ENCODE data around the gene CAP1.
"Not testable (repeated sequence)": the region's sequence is repeated elsewhere in the genome, so short reads cannot be mapped to it uniquely, and the experiment has no call there.

The CAP1 gene

DNA sequence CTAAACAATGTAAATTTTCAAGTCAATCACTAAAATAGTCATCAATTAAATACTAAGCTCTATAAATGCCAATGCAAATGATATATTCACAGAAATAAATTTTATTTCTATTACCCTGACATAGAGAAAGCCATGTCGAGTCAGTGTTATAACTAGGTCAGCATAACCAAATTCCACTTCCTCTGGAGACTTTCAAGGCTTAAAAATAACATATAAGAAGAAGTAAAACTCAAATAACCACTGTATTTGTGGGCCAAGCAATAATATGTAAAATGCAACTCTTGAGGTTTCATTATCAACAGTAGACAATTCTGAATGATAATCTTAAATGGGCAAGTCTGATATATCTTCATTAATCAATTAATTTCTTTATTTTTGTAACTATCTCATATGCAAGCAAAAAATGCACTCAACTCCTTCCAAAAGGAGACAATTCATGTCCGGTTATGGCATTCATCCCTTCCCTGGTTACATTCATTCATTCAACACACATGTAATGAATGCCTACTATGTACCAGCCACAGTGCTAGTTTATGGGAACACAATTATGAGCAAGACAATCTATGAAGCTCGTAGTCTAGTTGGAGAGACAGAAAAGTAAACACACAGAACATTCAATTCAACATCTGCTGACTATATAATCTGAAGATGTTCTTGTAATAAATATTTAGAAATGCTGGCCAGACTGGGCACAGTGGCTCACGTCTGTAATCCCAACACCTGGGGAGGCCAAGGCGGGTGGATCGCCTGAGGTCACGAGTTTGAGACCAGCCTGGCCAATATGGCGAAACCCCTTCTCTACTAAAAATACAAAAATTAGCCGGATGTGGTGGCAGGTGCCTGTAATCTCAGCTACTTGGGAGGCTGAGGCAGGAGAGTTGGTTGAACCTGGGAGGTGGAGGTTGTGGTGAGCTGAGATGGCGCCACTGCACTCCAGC, 37.1 kb upstream of the CAP1 start:
- no peak for DNase-seq (ENCODE audit: low read depth, low spot score)
- H3K4me3 ChIP-seq (ENCODE audit: low read depth, low read length): no peak overlapping the region
- in situ Hi-C loops (cut with HindIII; ENCODE audit: low sequenced_read_pairs): no loop called here
- TF ChIP-seq, protein P1, sequence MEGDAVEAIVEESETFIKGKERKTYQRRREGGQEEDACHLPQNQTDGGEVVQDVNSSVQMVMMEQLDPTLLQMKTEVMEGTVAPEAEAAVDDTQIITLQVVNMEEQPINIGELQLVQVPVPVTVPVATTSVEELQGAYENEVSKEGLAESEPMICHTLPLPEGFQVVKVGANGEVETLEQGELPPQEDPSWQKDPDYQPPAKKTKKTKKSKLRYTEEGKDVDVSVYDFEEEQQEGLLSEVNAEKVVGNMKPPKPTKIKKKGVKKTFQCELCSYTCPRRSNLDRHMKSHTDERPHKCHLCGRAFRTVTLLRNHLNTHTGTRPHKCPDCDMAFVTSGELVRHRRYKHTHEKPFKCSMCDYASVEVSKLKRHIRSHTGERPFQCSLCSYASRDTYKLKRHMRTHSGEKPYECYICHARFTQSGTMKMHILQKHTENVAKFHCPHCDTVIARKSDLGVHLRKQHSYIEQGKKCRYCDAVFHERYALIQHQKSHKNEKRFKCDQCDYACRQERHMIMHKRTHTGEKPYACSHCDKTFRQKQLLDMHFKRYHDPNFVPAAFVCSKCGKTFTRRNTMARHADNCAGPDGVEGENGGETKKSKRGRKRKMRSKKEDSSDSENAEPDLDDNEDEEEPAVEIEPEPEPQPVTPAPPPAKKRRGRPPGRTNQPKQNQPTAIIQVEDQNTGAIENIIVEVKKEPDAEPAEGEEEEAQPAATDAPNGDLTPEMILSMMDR (IDR thresholded peaks at IDR 0.05; ENCODE audit: low read depth, low read length): no peak

DNA sequence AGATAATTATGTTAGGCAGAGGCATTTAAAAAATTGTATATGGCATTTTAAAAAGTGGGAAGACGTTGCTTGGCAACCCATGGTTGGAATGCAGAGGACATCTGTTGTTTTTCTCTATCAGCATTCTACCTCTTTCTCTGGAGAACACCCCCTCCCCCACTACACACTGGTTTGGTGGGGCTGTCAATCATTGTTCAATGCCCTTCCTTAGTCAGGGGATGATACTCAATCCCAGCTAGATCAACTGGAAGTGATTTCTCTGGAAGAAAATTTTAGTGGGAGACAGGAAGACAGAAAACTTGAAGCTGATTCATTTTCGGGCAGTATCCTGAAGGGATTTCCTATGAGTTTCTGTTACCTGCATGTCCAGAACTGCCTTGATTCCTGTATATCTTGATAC, 35.7 kb upstream of the CAP1 start:
- in situ Hi-C loops (cut with HindIII; ENCODE audit: low sequenced_read_pairs): no loop called here
- DNase-seq (ENCODE audit: low read depth, low spot score): no peak
- TF ChIP-seq, protein P1 (IDR thresholded peaks at IDR 0.05; ENCODE audit: low read depth, low read length): no peak
- no peak overlapping the region for H3K4me3 ChIP-seq (ENCODE audit: low read depth, low read length)

DNA sequence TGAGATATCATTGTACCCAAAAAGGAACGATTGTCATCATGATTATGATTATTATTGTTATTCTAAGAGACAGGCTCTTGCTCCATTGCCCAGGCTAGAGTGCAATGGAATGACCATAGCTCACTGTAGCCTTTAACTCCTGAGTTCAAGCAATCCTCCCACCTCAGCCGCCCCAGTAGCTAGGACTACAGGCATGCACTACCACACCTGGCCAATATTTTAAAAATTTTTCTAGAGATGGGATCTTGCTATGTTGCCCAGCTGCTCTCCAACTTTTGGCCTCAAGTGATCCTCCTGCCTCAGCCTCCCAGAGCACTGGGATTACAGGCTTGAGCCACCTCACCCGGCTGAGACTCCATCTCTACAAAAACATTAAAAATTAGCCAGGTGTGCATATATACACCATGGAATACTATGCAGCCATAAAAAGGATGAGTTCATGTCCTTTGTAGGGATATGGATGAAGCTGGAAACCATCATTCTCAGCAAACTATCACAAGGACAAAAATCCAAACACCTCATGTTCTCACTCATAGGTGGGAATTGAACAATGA, 33.0 kb upstream of the CAP1 start:
- DNase-seq (ENCODE audit: low read depth, low spot score); in situ Hi-C loops (cut with HindIII; ENCODE audit: low sequenced_read_pairs); H3K4me3 ChIP-seq (ENCODE audit: low read depth, low read length): not testable (repeated sequence)

DNA sequence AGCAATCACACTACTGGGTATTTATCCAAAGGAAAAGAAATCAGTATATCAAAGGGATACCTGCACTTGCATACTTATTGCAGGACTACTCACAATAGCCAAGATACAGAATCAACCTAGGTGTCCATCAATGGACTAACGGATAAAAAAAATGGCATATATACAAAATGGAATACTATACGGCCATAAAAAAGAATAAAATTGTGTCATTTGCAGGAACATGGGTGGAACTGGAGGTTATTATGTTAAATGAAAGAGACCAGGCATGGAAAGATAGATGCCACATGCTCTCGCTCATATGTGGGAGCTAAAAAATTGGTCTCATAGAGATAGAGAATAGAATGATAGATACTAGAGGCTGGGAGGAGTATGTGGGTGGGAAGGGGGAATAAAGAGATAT, 29.3 kb upstream of the CAP1 start:
- in situ Hi-C loops (cut with HindIII; ENCODE audit: low sequenced_read_pairs): no loop called here
- DNase-seq (ENCODE audit: low read depth, low spot score): no peak
- H3K4me3 ChIP-seq (ENCODE audit: low read depth, low read length): no peak overlapping the region
- TF ChIP-seq, protein P1 (IDR thresholded peaks at IDR 0.05; ENCODE audit: low read depth, low read length): no peak

DNA sequence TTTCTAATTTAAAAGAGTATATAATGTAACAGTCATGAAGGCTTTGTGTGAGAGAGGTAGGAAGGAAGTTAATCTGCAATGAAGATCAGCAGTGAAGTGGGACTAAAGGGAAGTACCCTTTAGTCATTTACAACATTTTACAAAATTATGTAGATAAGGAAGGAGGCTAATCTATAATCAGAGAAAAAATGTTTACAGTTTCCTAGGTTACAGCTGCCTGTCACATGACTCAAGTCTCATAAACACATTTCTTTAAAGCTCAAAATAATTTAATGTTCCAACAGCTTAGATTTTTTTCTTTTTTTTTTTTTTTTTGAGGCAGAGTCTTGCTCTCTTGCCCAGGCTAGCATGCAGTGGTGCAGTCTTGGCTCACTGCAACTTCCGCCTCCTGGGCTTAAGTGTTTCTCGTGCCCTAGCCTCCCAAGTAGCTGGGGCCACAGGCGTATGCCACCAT, 26.2 kb upstream of the CAP1 start:
- in situ Hi-C loops (cut with HindIII; ENCODE audit: low sequenced_read_pairs): no loop called here
- TF ChIP-seq, protein P1 (IDR thresholded peaks at IDR 0.05; ENCODE audit: low read depth, low read length): no peak
- no peak overlapping the region for H3K4me3 ChIP-seq (ENCODE audit: low read depth, low read length)
- DNase-seq (ENCODE audit: low read depth, low spot score): no peak

DNA sequence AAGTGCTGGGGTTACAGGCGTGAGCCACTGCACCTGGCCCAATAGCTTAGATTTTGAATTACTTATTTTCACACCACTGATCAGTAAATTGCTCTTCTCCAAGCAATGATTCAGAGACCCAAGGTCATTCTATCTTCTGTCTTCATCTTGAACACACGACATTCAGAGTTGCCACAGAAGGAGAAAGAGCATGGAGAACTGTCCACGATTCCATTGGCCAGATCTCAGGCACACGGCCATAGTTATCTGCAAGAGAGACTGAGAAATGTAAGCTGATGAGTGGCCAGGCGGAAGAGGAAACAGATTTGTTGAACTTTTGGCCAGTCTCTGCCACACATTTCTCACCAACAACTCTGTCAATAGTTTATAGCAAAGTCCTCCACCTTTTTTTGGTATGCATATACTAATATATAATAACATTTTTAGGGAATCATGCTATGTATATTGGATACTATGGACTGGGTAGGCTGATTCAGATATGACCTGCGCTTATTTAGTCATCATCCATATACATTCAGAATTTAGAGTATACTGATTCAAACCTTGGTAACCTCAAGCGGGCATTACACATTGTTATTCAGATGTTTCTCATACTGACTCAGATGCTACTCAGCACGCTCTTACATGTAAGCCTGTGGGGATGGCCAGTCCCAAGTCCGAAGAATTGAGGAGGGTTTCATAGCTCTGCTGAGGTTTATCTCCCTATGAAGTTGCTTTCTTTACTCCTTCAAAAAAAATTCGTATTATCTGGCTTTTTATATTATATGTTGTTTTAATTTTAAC, 25.5 kb upstream of the CAP1 start:
- H3K4me3 ChIP-seq (ENCODE audit: low read depth, low read length): no peak overlapping the region
- DNase-seq (ENCODE audit: low read depth, low spot score): peak; percentile 85
- in situ Hi-C loops (cut with HindIII; ENCODE audit: low sequenced_read_pairs): no loop called here
- TF ChIP-seq, protein P1 (IDR thresholded peaks at IDR 0.05; ENCODE audit: low read depth, low read length): no peak
